CD4-positive, alpha-beta T cell treated with Interleukin-2 at 100 ng/mL for 4 hours (primary cell): ENCODE measurements around the gene ADAMTS4.

Experiments used
- DNase-seq: peaks from one replicate; pipeline ENCODE4 v3.0.0-alpha.2; 2020; ENCODE audit warnings: low spot score

Gene ADAMTS4

GRCh38 chr1:161153176-161153575 is 45.7 kb downstream of the ADAMTS4 start:
- DNase-seq: no peak

DNA sequence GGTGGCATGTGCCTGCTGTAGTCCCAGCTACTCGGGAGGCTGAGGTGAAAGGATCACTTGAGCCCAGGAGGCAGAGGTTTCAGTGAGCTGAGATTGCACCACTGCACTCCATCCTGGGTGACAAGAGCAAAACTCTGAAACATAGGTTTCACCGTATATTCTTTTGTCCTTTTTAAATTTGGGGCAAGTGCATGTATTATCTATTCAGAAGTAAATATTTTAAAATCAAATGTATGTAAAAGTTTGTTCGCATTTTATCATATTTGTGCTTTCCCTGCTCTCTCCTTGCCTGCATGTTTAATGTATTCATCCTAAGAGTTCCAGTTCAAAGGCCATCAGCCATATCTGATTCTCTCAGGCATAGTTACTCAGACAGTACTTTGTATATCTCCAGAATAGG is 53.0 kb downstream of the ADAMTS4 start:
- DNase-seq: no peak

DNA sequence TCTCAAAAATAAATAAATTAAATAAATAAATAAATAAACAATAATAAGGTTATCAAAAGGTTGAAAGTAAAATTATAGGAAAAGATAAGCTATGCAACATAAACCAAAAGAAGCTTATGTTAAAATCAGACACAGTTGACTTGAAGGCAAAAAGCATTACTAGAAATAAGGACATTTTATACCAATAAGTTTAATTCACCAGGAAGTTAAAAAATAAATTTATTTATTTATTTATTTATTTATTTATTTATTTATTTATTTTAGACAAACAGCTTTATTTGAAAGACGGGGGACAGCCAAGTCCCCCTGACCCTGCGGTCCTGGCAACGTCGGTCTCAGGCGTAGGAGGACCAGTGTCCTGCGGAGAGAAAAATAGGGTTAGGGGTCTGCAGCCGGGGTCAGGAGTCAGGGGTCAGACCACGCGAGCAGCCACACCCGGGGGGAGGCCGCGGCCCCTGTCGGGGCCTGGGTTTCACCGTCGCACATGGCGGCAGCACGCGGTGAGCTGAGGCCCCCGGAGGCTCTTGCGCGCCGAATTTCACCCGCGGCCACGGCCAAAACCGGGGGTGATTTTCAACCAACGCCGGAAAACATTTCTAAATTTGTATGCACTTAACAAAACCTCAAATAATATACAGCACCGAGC is 58.0 kb downstream of the ADAMTS4 start:
- DNase-seq: no peak

DNA sequence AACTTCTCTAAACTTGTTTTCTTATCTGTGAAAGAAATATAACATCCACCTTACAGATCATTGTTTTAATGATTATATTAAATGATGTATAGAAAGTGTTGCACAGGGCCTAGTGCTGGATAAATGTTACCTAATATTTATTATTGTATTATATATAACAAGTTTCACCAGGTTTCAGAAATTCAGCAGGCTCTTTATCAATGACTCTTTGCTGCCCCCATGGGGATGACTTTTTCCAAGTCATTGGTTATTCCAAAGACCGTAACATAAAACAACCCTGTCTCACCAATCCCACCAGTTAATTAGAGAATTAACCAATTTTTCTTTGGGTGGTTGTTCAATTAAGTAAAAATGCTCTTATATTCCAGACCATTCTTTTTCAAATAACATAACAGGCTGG is 59.1 kb downstream of the ADAMTS4 start:
- peak; percentile 71 for DNase-seq

DNA sequence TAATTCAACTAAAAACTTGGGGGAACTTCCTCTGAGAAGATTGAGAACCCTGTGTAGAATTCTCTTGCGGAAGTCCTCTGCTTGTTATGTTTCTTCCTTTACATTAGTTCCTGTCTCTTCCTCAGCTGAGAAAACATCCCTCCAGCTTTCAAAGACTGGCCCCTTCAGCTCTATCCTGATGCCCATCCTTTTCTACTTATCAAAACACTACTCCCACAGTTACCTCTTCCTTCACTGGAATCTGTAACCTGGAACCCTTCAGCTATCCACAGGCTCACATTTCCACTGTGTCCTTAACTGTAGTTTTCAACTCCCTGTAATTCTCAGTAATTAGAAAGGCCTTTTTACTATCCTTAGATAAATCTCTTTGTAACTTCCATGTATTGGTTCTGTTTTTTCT is 60.4 kb downstream of the ADAMTS4 start:
- DNase-seq: no peak

- no peak for DNase-seq
These were observed 61.0 kb downstream of the ADAMTS4 start for GRCh38 chr1:161137881-161138280.
